Measurements from ENCODE around the gene PTPRJ. TPM values are rescaled to one million over a fixed set of nuclear protein-coding genes. Genes with fewer than 3 reads are reported as not detected.

Gene PTPRJ
- total and polyA plus RNA-seq, 2 donors (not counting 1 experiment from before 2014, with no cell fraction given): 11.2 to 20.0 TPM

GRCh38 chr11:48083421-48083820 lies 103.1 kb downstream of the PTPRJ start:
- DNase-seq: no peak
- Histone ChIP-seq H3K4me3 (ENCODE audit: control extremely low read depth in 1 of 5, extremely low read depth in 1 of 5, insufficient read depth in 1 of 5, low read depth in 2 of 5, low read length in 4 of 5) (no peak overlapping the region), H3K4me1 (ENCODE audit: control insufficient read depth in 2 of 2, insufficient read depth in 2 of 2, low read length in 2 of 2) (peaks cover 39 to 45% of the 10 kb centered on the region in 2 donors), H3K4me2 (replicated peaks; ENCODE audit: low read depth, low read length, poor library complexity, severe bottlenecking) (no peak overlapping the region), H3K9me3 (ENCODE audit: control extremely low read depth in 1 of 3, control insufficient read depth in 2 of 3, insufficient read depth in 1 of 3, low read length in 2 of 3) (peaks cover 0 to 6% (median 0%) of the 10 kb centered on the region in 3 donors), H3K27me3 (replicated peaks in 1 of 4; ENCODE audit: control extremely low read depth in 1 of 4, control insufficient read depth in 3 of 4, insufficient read depth in 4 of 4, low read length in 3 of 4) (no peaks in the 10 kb centered on the region), H3K9ac (ENCODE audit: low read length) (no peak overlapping the region), H3K79me2 (ENCODE audit: control insufficient read depth, insufficient read depth, low read length) (peaks cover 84% of the 10 kb centered on the region), H4K20me1 (ENCODE audit: control insufficient read depth, insufficient read depth, low read length, poor library complexity, severe bottlenecking) (peaks cover 7% of the 10 kb centered on the region), H3K36me3 (replicated peaks in 1 of 2; ENCODE audit: control extremely low read depth in 1 of 2, control insufficient read depth in 1 of 2, extremely low read depth in 1 of 2, insufficient read depth in 2 of 2, low read length in 1 of 2) (peaks cover 0 to 2% of the 10 kb centered on the region in 2 experiments), H2AFZ (ENCODE audit: insufficient read depth, low read depth, low read length, poor library complexity, severe bottlenecking) (no peak overlapping the region), H3K27ac (ENCODE audit: low read length in 2 of 2) (no peak overlapping the region)
- Mint-ChIP-seq H3K4me1 (peaks cover 50% of the 10 kb centered on the region), H3K27me3 (no peaks in the 10 kb centered on the region), H3K9me3 (ENCODE audit: insufficient read depth) (no peaks in the 10 kb centered on the region), H3K4me3 (no peak overlapping the region), H3K27ac (no peak overlapping the region)
- intact Hi-C loops (cut with micrococcal nuclease): no loop called here
- ATAC-seq (ENCODE audit: low read depth): no peak
- POLR2A ChIA-PET: no interaction called here
- CTCF ChIA-PET: no interaction called here
- TF ChIP-seq CTCF (IDR thresholded peaks at IDR 0.05) (no peak), EZH2 (IDR thresholded peaks at IDR 0.05; ENCODE audit: borderline replicate concordance, insufficient read depth, low read depth, low read length, poor library complexity, severe bottlenecking) (no peak)

DNA sequence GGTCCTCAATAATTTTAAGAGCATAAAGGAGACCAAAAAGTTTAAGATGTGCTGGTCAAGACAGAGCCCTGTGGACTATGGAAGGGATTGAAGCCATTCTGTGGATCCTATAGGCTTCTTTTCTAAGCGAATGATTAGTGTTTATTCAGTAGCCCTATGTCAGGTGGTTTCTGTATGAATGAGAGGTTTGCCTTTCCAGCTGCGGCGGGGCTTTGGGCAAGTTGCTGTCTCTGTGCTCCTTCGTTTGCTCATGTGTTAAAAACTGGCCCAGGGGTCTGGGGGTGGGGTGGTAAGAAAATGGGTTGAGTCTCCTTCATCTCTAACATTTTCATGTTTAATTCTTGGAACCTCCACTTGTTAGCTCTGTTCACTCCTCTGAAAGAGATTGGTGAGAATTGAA lies 105.3 kb downstream of the PTPRJ start:
- no peaks in the 10 kb centered on the region for H3K9me3 Mint-ChIP-seq (ENCODE audit: insufficient read depth)
- peaks cover 5% of the 10 kb centered on the region for H4K20me1 ChIP-seq (ENCODE audit: control insufficient read depth, insufficient read depth, low read length, poor library complexity, severe bottlenecking)
- H3K27me3 Mint-ChIP-seq: no peaks in the 10 kb centered on the region
- H2AFZ ChIP-seq (ENCODE audit: insufficient read depth, low read depth, low read length, poor library complexity, severe bottlenecking): no peak overlapping the region
- intact Hi-C loops (cut with micrococcal nuclease): no loop called here
- H3K9ac ChIP-seq (ENCODE audit: low read length): no peak overlapping the region
- TF ChIP-seq CTCF (IDR thresholded peaks at IDR 0.05): no peak
- no peak for TF ChIP-seq EZH2 (IDR thresholded peaks at IDR 0.05; ENCODE audit: borderline replicate concordance, insufficient read depth, low read depth, low read length, poor library complexity, severe bottlenecking)
- H3K79me2 ChIP-seq (ENCODE audit: control insufficient read depth, insufficient read depth, low read length): peaks cover 90% of the 10 kb centered on the region
- H3K36me3 ChIP-seq (replicated peaks in 1 of 2; ENCODE audit: control extremely low read depth in 1 of 2, control insufficient read depth in 1 of 2, extremely low read depth in 1 of 2, insufficient read depth in 2 of 2, low read length in 1 of 2): peaks cover 0 to 2% of the 10 kb centered on the region in 2 experiments
- DNase-seq (no peak), ATAC-seq (ENCODE audit: low read depth) (no peak)
- H3K4me2 ChIP-seq (replicated peaks; ENCODE audit: low read depth, low read length, poor library complexity, severe bottlenecking): no peak overlapping the region
- CTCF ChIA-PET: interaction anchor here (1.2 kb wide), 1 partner anchor 11 kb away, joined by 3 read pairs; no protein-coding TSS in a partner anchor
- 85% methylated on average over 3 of the region's 4 CpGs for WGBS (ENCODE audit: insufficient coverage)
- POLR2A ChIA-PET: no interaction called here
- H3K4me3 Mint-ChIP-seq: no peak overlapping the region
- H3K27ac ChIP-seq (ENCODE audit: low read length in 2 of 2): no peak overlapping the region
- H3K27me3 ChIP-seq (replicated peaks in 1 of 4; ENCODE audit: control extremely low read depth in 1 of 4, control insufficient read depth in 3 of 4, insufficient read depth in 4 of 4, low read length in 3 of 4): no peaks in the 10 kb centered on the region
- peaks cover 24 to 38% of the 10 kb centered on the region in 2 donors for H3K4me1 ChIP-seq (ENCODE audit: control insufficient read depth in 2 of 2, insufficient read depth in 2 of 2, low read length in 2 of 2)
- H3K4me1 Mint-ChIP-seq: peaks cover 50% of the 10 kb centered on the region
- peaks cover 0 to 6% (median 0%) of the 10 kb centered on the region in 3 donors for H3K9me3 ChIP-seq (ENCODE audit: control extremely low read depth in 1 of 3, control insufficient read depth in 2 of 3, insufficient read depth in 1 of 3, low read length in 2 of 3)
- no peak overlapping the region for H3K27ac Mint-ChIP-seq
- no peak overlapping the region for H3K4me3 ChIP-seq (ENCODE audit: control extremely low read depth in 1 of 5, extremely low read depth in 1 of 5, insufficient read depth in 1 of 5, low read depth in 2 of 5, low read length in 4 of 5)
